IPS-NIHi7 (cell line): ENCODE measurements around the gene LEO1.

Experiments used
- DNase-seq: peaks from one replicate; pipeline ENCODE4 v3.0.0; 2012; ENCODE audit warnings: mixed read lengths; ENCODE audit errors: extremely low spot score

Gene LEO1

DNA sequence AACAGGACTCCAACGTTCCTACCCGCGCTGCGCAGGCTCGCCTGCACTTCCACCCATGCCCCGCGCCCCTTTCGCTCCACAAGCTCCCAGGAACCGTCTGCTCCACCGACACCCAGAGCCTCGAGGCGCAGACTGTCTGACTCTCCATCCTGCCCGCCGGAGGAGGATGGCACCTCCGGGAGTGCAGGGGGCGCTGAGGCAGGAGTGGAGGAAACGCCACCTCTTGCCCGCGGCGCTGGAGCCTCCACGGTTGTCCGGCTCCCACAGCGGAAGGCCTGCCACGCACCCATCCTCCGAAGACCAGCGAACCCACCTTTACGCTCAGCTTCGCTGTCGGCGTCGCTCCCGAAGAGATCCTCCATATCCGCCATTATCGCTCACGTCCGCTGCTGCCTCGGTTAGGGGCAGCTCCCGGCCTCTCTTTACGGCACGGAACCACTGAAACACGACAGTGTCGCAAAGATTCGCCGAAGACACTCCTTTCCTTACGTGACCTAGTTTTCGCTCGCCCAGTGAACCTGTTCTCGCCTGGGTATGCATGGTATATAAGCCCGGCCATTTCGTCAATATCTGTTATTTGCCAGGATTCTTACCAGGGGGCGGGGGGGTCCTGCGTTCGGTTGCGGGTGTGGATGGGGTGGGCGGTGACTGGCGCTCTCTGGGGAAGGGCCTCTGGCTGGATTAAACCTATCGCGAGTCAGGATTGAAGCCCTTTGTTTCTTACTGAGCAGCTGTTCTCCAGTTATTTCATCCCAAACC lies at the start of gene LEO1:
LEO1 (minus strand) TSS at position 404 of the 759 bp plus-strand sequence; CDS start at position 371, 33 bp downstream.
- peak; percentile 97 for DNase-seq

DNA sequence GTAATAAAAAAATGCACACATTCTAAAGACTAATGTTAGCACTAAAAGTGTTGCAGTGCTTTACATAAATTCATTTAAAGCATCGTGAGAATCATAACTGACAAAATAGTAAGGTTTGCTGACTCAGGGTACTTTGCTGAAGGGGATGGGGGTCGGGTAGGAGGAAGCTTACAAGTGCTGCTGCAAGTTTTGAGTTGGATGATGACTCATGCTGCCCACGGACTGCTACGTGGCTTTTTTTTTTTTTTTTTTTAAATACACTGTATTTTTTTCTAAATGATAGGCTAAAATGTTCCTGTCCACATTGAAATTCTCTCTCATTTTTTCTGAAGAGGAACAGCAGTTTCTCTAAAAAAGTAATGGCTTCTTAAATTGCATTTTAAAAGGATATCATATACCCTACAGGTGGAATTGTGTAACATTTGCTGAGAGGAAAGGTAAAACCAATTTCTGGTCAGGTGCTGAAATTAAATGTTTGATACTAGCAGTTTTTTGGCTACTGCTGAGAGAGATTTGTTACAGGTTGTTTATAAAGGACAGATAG lies 49.6 kb upstream of the LEO1 start:
- DNase-seq = peak; percentile 43

DNA sequence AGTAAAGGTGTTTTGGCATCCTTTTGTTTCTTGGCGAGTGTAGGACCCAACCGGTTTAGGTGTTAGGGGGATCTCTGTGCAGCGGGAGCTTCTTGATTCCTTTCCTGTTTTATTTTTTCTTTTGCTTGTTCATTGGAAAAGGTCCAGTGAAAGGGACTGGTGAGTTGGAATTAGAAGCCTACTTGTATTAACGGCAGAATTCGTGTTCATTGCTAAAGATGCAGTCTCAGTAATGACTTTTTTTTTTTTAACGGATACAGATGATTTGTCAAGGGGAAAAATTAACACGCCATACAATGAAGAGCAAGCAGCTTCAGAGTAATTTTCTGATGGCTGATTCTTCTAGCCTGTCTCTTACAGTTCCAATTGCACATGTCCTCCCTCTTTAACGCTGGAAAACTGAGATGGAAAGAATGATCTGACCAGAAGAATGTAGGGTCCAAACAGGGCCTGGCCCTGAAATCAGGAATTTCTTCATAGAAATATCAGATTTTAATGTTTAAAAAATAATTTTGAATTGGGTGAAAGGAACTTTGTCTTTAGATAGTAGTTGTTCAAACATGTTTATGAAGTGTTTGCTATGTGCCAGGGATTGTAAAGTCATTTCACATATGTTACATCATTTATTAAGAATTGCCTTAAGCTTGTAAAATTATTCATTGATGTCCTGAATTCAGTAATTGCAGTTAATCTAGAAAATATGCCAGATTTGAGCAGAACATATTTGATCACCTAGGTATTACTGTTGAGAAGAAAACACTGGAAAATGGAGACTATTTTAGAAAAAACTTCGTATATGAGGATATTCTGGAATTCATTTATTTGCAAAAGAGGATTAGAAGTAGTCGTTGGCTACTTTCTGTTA lies 48.9 kb upstream of the LEO1 start:
- no peak for DNase-seq

DNA sequence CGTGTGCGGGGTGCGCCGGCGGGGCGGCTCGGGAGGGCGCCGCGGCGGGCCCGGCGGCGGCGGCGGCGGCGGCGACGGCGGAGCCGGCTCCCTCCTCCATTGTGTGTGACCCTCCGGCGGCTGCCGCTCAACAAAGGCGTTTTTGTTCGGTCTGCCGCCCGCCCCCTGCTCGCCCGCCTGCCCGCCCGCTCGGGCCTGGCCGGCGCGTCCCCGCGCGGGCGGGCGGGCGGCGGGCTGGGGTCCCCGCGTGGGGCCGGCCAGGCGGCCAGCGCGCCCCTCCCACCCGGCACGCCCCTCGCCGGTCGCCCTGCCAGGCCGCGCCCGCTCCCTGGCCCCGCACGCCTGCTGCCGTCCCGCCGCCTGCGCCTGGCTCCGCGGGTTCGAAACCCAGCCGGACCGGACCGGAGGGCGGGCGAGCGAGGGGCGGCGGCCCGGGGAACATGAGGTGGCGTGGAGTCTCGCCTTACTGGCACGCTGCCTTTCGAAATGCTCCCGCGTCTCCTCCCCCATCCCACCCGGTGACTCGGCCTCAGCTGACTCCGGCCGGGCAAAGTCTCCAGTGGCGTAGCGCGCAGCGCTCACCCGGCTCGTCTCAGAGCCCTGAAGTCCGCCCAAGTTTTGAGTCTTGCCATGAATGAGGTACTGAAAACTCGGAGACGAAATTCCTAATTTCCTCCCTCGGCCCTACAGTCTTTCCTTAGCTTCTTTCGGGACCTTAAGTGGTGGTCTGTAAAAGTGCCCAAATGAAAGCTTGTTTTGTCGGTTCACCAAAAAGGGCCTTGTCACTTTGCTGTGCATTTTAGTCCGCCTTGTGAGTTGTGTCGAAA lies 48.0 kb upstream of the LEO1 start:
- DNase-seq = peak; percentile 76

DNA sequence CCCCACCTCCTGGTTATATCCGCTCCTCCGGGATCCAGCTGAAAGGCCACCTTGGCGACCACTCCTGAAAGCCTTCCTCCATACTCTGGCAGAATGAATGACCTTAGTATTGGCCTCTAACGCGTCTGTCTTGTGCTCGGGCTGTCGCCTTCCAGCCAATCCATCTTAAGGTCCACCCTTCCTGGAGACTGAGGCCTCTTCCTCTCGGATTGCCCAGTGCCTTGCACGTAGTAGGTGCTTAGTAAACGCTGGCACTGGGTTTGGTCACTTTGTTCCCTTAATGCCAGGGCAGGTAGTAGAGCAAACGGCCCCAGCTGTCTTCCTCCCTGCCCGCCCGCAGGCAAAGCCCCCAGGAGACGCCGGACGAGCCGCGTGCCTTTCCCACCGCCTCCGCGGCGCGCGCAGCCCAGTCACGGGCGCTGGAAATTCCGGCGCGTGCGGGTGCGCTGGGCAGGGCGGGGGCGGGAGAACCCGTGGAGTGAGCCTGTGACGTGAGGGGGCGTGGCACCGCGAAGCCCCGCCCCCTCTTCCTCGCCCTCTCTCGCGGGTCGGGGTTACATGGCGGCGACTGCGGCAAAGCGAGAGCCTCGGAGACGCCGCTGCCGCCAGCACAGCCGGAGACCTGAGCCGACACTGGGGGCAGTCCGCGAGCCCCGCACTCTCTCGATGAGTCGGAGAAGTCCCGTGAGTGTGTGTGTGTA lies 47.3 kb upstream of the LEO1 start, which contains the start of gene MAPK6:
MAPK6 (plus strand) TSS at position 527 of the 701 bp plus-strand sequence. CDS start 27,242 bp downstream, outside the sequence.
- peak; percentile 96 for DNase-seq

DNA sequence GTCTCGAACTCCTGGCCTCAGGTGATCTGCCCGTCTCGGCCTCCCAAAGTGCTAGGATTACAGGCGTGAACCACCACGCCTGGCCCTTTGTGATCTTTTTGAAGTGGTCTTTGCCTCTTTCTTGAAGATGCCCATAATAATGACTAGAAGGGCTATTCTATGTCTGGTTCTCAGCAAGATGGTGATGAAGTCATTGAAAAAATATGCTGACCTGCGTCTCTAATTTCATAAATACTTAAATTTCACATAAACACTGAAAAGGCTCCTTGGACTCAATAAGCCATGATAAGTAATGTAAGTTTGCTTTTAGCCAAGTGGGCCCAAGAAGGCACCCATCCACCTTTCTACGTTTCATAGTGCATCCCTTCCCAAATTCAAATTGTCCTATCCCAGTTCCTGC lies 46.7 kb upstream of the LEO1 start:
- DNase-seq = no peak

DNA sequence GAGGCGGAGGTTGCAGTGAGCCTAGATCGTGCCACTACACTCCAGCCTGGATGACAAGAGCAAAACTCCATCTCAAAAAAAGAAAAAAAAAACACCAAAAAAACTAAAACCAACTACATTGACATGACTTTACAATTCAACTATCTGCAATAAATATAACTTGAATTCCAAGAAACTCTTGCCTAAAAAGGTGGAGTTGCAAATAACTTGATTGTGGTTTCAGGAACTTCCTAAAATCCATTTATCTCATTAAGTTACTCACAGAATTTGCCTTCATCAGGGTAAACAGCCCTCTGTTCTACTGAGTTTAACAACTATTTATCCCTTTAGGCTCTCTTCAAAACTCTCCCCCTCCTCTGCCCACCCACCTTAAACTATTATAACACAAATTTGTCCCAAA lies 44.7 kb upstream of the LEO1 start:
- no peak for DNase-seq

DNA sequence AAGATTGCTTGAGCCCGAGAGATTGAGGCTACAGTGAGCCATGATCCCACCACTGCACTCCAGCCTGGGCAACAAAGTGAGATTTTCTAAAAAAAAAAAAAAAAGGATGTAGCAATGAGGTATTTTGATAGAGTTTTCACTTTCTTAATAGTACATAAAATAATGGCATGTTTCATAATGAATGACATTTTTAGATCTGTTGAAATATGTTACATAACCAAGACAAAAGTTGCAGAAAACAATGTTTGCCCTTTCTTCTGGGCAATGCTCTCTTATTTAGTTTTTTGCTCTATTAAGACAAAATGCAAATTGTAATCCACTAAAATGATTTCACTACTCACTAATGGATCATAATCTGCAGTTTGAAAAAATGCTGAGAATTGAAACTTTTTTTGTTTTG lies 43.0 kb upstream of the LEO1 start:
- no peak for DNase-seq

DNA sequence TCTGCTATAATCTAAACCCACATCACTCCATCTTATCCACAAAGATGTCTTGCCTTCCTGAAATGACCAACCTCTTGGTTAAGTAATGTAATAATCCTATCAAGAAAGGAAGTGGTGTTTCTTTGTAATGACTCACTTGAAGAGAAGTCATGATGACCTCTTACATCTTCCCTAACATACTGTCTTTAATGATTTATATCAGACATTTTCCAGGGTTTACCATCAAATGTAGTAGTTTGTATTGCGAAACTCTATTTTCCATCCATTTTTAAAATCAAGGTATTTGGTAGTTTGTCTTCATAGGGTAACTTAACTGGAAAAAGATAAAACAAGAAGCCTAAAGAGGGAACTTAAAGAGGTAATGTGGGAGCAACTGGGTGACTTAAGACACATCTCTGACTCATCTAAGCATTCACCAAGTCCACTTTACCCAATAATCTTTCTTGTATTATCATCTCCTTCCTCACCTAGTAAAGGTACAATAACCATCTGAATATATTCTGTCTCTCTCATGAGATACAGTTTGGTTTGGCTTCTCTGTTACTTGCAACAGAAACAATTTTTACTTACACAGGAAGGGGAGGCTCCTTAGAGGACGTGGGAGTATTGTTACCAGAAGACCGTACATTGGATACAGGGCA lies 41.7 kb upstream of the LEO1 start:
- DNase-seq = no peak

DNA sequence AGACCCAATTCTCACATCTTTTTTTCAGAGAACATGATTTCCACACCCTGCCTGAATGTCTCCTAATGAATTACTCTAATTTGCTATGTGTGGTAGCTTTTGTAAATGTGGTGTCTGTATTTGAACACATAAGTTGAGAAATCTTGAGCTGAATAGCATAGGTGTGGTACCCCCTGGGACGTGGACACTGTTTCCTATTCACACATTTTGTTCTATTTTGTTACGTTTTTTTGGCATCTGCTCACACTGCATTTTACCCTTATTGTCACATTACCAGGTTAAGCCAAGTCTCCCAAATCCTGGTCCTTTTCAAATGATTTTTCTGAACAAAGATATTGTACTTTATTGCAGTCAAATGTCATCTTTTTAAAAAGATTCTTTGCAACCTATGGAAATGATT lies 40.6 kb upstream of the LEO1 start:
- no peak for DNase-seq

DNA sequence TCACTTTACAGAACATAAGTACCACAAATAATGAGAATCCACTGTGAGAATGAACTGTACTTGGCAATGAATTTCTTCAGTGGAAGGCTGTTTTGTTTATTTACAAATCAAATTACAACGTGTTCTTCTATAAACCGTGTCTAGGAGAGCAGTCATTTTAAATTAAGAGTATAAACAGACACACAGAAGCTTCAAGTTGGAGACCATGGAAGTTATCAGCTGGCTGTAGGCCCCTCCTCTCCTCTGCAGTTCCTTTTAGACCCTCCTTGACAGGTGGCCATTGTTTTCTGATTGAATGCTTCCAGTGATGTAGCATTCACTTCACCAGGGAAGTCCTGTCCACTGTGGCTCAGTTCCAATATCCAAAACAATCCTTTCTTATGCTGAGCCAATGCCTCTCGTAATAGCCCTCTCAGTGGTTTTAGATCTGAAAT lies 40.1 kb upstream of the LEO1 start:
- no peak for DNase-seq

DNA sequence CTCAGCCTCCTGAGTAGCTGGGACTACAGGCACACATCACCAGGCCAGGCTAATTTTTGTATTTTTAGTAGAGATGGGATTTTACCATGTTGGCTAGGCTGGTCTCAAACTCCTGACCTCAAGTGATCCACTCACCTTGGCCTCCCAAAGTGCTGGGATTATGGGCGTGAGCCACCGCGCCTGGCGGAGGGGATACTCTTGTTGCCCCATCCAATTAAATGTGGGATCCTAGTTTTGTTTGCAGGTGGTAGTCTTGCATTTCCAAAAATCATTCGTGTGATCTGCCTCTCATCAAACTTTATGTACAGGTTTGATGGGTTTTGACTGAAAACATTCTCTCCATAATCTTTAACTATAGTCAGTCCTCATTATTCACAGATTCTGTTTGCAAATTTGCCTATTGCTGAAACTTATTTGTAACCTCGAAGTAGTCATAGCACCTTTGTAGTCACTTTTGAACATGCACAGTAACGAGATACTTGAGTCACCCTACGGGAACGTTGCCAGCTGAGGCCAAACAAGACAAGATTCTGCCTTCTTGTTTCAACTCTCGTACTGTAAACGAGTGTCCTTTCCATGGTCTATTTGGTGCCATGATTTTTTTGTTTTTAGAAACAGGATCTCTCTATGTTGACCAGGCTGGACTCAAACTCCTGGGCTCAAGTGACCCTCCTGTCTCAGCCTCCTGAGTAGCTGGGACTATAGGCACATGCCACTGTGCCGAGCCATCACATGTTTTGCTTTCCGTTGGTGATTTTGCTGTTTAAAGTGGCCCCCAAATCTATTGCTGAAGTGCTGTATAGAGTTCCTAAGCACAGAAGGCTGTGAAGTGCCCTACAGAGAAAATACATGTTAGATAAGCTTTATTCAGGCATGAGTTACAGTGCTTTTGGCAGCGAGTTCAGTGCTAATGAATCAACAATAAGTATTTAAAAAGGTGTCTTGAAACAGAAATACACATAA lies 39.3 kb upstream of the LEO1 start:
- no peak for DNase-seq

DNA sequence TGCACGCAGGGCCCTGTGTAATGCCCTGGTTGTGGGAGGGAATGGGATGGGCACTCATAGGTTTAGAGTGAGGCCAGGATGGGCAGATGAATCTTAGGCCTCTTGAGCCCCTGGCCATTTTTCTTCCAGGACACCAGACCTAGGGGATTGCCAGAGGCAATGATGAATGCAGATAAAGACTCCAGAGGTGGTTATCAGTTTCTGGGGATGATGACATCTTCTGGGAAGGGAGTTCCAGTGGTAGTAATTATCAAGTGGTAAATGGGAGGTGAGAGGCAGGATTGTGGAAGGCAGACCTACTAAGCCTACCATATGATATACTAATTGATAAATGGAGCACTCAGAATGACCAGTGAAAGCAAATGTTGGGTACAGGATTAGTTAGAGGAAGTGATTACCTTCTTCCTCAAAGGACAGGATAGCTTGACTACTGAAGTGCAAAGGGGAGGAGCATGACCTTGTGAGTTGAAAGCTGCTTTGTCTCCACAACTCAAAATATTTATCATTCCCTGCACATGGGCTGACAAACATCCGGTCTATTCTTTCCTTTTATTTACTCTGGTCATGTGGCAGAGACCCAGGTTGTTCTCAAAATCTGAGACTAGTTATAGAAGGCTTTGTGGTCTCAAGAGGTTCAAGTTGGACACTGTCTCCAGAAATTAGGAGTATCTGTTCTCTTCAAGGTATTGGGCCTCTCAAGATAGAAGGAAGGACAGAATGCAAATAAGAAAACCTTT lies 37.3 kb upstream of the LEO1 start:
- DNase-seq = no peak

DNA sequence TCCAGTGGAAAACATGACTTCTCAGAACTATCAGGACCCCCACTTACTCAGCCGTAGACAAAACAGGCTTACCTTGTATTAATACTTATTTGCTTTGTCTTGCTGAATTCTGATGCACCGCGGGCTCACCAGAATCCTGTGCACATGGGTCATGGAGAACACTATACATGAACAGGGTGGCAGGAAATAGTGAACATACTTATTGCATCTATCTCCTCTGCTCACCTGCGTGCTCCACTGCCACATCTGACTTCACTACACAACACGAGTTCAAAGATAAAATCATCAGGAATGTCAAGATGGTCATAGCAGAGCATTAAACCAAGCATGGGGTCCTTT lies 36.8 kb upstream of the LEO1 start:
- DNase-seq = no peak

DNA sequence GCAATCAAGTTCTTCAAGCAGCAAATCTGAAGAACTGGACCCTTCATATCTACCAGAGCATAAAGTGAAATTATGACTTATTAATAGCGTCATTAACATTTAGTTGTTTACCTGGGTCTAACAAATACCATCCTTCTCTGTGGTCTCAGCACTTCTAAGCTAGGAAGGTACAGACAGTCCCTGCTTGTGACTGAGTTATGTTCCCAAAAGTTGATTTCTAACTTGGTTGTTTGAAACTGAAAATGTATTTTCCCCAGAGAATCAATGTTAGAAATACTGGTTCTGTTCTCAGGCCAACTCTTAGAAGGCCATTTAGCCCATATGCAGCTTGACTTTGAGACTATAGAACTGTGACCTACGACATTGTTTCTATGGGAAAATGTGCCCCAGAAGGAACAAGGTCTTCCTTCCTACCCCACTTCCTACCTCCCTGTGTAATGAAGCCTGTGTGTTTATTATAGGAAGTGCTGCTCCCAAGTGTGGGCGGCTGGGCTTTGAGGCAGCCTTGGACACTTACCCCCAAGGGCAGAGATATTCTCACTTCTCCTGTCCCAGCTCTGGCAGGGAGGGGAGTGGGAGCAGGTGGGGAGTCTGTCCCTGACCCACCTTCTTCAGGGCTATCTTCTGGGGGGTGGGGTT lies 35.2 kb upstream of the LEO1 start:
- no peak for DNase-seq

DNA sequence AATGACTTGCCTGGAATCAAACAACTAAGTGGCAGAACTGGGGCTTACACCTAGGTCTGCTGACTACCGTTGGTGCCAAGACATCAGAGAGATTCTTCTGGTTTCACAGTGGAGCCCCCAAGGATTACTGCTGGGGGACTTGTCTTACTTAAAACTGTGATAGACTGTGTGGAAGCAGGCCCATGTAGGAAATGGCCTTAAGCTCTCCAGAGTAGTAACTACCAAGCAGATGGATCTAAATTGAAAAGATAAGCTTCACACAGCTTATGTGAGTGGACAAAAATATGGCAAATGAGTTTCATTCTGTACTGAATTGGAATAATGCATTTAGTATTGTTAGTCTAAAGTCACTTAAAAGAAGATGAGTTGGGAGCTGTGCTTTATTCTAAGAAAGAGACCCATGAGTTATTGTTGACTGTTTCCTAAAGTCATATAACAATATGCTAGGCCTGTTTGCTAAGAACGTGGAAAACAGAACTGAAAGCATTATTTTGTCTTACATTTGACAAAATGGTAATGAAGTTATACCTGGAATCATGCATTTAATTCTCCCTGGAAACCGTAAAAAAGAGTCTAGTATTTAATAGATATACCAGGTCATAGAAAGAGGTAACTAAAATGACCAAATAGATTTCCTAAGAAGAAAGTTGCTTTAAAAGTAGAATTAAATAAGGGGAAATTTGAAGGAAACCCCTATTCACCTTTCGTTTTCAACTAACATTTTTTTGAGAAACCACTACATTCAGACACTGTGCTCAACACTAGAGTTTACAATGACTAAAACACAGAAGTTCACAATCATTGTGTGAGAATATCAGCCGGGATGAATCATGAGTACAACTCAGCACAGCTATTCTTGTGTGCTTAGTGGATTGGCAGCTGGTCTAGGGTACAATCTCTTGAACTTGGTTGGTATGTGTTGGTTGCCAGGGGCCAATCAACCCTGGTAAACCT lies 34.4 kb upstream of the LEO1 start:
- no peak for DNase-seq

DNA sequence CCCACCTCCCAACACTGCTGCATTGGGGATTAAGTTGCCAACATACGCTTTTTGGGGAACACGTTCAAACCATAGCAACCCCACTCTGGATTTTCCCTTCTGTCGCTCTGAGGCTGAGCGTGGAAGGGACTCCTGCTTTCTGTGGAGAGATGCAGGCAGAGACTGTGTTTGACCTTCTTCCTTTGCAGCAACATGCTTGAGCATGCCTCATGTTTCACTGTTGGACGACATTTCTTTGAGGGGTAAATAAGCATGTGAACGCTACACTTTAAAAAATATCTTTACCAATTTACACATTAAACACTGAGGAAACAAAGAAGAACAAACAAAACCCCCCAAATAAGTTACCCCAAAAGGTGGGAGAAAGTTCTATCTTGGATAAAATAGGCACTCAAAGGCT lies 33.2 kb upstream of the LEO1 start:
- no peak for DNase-seq
